GM21360 (cell line): ENCODE measurements around the gene CPTP.

Experiments
- ATAC-seq: cut with Tn5 transposase; IDR thresholded peaks from one replicate; pipeline ENCODE4 v1.9.1; 2021; ENCODE audit warnings: mild to moderate bottlenecking, moderate library complexity; ENCODE audit not compliant: unreplicated experiment

Gene CPTP

DNA sequence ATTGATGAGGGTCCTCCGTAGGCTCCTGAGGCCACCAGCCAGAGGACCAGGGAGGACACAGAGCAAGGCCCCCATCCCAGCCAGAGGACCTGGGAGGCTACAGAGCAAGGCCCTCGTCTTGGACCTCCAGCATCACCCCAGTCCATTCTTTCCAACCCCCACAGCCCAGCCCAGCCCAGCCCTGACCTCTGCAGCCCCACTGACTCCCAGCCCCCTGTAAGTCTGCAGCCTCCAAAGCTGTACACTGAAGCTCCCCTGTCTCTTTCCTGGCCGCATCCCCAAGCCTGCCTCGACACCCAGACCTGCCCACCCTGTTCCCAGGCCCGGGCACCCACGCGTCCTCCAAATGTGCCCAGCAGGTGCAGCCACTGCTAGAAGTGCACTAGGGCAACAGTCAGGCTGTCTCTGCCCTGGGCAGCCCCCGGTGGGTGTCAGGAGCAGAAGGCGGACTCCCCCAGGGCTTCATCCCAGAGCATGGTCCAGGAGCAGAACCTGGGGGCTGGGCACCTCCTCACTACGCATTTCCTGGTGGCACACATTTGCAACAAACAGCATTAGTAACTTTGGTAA lies 22.5 kb downstream of the CPTP start:
- no peak for ATAC-seq

DNA sequence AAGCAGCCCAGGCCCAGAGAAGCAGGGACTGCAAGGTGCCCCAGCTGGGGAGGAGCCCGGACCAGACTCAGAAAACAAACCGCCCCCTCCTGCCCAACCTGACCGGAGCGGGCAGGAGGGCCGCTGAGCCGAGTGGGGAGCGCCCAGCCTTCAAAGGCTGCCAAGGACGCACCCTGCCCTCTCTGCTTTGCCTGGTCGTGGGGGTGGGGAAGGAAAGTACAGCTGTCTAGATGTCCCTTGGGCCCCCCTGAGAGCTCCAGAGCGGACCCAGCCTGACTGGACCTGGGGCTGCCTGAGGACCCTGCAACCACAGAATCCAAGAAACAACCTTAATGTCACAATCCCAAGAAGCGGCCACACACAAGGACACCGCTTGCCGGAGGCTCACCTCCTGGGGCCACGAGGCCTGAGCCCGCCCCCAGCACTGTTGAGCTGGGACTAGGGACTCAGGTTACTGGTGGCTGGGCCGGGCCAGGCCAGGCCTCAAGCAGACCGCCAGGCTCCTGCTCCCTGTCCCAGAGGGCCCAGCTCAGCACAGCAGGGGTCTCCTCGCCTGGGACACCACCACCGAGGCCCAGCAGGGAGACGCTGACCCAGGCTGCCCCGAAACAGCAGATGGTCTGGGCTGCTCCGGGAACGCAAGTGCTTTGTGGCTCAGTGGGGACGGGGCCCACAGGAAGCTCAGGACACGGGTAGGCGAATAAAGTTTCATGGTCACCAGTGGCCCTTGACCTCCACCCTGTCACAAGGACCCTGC lies 23.2 kb downstream of the CPTP start:
- no peak for ATAC-seq

DNA sequence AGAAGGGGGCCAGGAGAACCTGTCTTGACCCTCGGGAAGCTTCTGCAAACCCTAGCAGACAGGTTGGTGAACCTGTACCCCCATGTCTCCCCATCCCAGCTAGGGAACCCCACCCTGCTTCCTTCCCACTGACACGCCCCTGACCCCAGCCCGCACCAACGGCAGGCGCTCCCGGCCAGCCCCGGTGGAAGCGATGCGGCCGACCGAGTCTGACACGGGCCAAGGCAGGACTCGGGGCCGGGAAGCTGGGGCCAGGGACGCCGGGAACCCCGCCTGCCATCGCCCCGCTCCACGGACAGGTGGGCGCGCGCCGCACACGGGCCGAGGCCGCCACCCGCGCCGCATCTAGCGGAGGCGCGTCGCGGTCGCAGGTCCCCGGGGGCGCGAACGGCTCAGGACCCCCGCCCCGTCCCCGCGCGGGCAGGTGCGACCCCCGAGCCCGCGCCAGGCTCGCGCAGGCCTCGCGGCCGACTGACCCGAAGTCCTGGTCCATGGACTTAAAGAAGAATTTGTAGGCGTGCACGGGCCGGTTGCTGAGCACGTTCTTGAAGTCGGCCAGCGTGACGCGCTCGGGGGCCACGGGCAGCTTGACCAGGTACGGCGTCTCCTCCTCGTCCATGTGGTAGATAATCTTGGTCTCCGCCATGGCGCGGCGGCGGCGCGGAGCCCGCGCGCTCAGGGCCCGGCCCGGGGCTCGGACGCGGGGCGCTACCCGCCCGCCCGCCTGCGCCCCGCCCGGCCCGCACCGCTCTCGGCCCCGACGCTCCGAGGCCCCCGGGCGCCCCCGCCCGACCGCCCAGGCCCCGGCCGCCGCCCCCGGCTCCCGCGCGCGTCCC lies 24.0 kb downstream of the CPTP start:
- peak; percentile 23 for ATAC-seq

DNA sequence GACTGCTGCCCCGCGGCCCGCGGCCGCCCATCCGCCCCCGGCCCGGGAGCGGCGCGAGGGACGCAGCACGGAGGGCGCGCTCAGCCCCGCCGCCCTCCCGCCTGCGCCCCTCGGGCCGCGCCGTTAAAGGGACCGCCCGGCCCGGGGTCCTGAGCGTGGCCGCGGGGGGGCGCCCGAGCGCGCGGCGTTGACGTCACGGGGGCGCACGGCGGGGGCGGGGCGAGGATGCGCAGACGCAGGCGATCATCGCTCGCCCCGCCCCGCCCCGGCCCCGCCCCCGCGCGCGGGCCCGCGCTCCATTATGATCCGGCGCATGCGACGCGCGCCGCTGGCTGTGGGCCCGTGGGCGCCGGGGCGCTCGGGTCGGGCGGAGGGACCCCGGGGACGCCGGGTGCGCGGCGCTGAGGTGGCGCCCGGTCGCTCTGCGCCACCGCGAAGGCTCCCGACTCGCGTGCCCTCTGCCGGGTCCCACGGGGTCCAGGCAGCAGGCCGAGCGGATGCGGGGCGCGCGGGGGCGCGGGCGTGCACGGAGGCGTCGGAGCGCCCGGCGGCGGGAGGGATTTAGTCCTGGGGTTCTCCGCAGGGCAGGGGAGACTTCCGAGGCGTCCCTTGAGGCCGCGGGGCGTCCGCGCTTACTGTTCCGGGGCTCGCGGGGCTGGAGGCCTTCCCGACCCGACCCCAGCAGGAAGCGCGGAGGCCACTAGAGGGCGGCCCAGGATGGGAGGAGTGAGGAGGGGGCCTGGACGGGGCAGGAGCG lies 24.8 kb downstream of the CPTP start, which contains the start of gene DVL1:
Gene DVL1 (minus strand): TSS at position 163 of the 757 bp plus-strand sequence. CDS start 353 bp downstream, outside the sequence.
- peak; percentile 51 for ATAC-seq

DNA sequence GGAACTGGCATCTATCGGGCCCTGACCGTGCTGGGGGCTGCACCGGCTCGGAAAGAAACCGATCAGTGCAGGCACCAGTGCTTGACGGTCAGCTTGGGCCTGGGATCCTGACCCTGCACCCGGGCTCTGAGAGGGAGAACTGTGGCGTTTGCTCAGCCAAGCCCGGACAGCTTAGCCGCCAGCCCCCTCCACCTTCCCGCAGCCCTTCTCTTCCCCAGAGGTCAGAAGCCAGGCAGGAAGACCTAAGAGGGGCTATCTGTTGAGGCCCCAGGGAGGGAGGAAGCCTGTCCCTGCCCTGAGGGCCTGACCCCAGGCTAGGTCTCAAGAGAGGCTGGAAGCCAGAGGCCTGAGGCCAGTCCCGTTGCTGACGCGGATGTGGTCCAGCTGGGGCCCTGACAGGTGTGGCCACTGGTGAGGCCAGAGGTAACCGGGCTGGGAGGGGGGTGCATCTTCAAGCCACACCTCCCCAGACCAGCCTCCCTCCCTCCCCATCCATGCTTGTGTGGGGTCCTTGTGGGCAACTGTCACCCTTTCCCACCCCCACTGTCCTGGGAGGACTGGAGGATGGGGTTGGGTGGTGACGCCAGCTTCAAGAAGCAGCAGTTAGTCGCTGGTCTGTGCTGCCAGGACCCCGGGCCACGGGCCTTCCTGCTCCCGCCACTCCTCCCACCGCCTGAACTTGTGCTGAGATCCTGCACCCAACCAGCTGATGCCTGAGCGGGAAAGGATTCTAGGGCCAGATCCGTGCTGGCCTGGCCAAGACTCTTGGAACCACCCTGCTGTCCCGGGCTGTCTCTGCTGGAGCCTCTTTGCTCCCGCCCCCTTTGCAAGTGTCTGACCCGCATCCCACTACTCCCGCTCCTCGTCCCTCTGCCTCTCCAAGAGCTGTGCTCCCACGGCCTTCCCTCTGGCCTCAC lies 27.2 kb downstream of the CPTP start:
- no peak for ATAC-seq

DNA sequence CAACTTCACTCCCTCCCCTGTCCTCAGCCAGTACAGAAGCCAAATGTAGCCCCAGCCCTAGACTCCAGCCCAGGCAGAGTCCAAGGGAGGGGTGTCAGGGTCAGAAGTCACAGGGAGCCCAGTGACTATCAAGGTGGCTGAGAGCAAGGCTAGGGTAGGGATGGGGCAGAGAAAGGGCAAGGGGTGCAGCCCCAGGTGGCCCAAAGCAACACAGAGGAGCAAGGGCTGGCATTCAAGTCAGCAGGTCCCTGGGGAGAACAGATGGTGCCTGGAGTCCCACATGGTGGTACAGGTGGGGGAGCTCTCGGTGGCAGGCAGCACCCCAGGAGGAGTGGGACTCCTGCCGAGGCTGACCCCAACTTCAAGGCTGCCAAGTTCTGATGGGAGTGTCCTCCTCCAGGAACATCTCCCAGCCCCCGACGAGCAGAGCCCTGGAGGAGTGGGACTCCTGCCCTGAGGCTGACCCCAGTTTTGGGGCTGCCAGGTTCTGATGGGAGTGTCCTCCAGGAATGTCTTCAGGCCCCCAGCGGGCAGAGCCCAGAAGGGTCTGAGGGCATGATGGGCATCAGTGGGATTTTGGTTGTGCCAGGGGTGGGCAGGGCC lies 28.3 kb downstream of the CPTP start:
- no peak for ATAC-seq

DNA sequence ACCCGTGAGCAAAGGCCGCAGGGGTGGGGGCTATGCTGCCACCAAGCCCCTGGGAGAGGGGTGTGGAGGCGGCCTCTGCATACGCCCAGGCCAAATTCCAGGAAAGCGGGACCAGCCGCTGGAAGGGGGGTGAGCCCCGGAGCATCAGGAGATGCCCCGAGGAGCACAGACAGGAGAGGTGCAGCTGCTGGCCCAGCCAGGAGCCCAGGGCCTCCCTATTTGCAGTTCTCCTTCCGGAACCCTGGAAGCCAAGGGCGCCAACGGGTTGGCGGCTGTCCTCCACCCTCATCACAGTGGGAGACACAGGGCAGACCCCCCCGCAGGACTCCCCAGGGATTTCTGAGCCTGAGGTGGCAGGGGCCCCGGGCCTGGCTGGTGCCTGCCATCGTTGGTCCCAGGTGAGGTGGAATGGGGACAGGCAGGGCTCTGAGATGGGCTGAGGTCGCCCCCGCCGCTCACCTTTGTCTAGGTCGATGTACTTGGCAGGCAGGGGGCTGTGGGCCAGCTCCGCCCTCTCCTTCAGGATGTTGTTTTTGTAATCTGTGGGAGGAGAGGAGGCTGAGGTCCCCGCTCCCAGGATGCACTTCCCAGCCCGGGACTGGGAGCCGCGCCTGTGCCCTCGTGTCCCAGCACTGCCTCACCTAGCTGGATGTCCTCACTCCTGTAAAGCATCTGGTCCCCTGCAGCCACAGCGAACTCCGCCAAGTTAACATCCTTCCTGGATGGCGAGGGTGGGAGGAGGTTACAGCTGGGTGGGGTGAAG lies 29.0 kb downstream of the CPTP start:
- no peak for ATAC-seq

DNA sequence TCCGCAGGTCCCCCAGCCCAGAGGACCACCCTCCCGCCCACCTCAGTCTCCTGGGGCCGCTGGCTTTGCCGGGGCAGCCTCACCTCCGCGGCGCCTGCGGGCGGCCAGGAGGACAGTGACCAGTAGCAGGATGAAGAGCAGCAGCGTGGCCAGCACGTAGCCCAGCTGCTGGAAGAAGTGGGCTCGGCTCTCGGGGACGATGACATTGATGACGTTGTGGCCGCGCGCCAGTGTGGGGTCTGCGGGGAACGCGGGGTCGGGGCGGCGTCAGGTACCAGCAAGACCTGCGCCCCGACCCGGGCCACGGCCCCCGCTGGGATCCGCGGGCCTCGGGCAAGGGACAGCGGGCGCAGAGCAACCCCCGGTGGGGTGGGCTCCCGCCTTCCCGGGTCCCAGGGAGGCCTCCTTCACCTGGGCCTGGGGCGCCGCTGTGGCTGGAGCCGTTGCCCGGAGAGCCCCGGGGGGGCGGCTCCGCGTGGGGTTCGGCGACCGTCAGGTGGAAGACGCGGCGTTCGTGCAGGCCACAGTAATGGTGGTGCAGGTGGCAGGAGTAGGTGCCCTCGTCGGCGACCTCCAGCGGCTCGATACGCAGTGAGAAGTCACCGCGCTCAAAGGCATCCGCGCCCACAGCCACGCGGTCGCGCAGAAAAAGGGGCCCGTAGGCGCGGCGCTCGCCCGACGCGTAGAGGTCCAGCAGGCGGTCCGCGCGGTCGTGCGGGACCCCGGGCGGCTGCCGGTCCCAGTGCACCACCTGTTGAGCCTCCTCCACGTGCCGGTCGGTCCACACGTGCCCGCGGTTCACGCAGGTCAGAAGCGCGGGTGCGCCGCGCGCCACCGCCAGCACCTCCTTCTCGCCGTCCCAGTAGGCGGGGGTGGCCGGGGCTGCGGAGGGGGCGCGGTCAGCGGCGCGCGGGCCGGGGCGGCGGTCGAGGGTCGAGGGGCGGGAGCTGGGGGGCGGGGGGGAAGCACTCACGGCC lies 30.0 kb downstream of the CPTP start:
- no peak for ATAC-seq

DNA sequence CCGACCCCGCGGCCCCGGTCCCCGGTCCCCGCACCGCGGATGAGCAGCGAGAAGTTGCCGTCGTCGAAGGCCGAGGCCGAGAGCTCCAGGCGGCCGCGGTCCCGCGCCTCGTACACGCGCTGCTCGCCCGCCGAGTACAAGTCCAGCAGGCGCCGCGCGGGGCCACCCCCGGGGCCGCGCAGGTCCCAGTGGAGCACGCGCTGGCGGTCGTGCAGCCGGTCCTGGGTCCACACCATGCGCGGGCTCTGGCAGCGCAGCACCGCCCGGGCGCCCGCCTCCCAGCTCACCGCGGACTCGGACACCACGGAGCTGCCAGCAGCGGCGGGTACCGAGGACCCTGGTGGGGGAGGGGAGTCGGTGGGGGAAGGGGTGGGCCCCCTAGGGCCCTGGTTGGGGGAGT lies 30.8 kb downstream of the CPTP start:
- ATAC-seq: no peak

DNA sequence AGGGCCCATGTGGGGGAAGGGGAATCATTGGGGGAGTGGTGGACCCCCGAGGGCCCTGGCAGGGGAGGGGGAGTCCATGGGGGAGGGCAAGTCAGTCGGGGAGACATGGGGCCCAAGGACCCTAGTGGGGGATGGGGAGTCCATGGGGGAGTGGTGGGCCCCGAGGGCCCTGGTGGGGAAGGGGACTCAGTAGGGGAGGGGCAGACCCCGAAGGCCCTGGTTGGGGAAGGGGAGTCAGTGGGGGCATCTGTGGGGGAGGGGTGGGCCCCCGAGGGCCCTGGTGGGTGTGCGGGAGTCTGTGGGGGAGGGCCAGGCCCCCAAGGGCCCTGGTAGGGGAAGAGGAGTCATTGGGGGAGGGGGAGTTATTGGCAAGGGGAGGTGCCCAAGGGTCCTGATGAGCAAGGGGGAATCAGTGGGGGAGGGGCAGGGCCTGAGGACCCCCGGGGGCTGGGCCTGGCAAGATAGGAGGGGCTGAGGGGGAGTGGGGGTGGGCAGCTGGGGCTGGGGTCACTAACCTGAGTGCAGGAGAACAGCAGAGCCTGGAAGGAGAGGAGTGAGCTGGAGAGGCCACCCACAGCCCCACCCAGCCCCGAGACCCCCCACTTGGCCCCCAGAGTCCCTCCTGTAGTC lies 31.7 kb downstream of the CPTP start:
- ATAC-seq: no peak

DNA sequence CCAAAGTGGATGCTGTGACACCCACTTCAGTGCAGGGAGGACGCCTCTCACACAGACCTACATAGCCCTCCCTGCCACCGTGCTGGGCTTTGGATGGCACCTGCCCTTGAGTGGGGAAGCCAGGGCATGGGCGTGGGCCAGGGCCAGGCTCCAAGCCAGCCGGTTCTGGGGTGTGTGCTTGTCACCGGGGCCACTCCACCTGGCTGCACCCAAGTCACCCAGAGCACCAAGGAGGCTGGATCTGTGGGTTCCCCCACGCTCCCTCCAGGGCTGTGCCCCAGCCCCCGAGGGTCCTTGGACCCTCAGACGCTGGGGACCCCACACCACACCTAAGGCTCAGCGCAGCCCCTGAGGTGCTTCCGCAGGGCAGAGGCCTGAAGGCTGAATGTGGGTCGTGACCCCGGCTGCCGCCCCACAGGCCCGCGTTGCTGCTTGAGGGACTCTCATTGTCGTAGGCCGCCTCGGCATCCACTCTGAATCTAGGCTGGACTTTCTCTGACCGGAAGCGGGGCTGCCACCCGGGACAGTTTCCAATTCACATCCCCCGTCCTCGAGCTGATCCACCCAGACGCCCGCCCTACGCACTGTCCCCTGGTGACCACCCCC lies 32.3 kb downstream of the CPTP start:
- ATAC-seq: no peak

DNA sequence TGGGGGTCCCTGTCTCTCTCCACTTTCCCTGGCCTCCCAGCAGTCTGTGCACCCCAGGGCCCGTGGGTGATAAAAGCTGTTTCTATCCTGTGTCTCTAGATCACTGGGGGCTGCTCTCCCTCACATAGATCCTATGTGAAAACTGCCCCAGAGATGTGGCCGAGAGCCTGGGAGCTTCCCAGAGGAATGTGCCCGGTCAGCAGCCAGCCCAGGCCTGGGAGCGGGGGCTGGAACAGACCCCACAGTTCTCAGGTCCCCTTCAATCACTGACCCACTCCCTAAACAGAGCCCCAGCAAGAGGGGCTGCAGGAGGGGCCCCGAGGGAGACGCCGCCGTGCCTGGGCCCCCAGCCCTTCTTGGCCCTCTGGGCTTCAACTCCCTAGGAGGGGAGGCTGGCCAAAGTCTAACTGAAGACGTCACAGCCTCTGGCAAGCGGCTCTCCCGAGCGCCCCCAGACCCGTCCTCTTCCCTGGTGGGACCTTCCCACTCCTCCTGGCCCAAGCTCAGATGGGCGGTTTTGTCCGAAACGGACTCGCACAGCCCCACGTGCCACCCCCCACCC lies 33.4 kb downstream of the CPTP start:
- no peak for ATAC-seq

DNA sequence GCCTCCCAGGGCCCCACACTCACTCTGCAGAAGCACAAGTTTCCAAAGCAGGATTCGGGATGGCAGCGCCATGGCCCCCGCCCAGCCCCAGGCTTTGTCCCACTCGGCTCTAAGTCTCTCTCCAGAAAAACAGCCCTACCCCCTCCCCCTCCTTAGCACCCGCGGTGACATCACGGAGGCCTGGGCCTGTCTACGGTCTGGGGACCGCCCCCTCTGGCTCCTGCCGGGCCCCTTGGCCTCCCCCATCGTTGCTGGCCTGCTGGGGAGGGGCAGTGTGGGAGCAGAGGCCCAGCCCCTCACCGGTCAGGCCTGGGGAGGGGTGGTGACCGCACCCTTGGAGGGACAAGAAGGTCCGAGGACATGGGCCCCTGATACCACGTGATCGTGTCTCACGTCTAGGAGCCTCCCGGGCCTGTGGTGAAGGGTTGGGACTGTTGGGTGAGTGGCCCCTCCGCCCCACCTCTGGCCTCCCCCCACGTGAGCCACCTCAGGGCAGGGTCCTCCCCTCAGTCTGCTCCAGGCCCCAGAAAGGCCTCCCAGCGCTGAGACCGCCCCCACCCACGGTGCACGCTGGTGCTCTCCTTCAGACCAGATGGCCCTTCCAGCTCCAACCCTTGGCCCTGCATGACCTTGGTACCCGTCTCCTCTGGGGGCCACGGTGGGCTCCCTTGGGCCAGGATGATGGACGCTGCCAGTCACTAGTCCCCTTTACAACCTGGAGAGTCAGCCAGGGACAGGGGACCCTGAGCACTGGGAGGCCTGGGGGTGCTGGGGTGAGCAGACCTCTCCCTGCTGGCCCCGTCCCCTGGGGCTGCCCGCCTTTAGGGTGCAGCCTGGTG lies 34.0 kb downstream of the CPTP start, which contains the start of gene MXRA8:
Gene MXRA8 (minus strand): TSS at position 123 of the 839 bp plus-strand sequence. CDS start 51 bp downstream, at position 72.
- ATAC-seq: no peak

DNA sequence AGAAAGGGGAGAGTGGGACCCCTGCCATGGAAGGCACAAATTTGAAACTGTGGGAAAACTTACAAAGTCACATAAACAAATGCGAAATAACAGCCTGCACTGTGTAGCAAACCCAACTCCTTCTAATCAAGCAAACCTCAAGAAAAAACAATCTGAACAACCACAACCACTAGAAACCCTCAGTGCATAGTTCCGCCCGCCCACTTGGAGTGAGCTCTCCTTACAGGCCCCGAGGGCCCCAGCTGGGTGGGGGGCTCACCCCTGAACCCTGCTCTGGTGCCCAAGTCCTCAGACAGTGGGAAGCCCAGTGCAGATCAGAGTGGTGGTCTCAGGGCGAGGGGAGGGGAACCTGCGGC lies 34.7 kb downstream of the CPTP start:
- ATAC-seq: no peak

DNA sequence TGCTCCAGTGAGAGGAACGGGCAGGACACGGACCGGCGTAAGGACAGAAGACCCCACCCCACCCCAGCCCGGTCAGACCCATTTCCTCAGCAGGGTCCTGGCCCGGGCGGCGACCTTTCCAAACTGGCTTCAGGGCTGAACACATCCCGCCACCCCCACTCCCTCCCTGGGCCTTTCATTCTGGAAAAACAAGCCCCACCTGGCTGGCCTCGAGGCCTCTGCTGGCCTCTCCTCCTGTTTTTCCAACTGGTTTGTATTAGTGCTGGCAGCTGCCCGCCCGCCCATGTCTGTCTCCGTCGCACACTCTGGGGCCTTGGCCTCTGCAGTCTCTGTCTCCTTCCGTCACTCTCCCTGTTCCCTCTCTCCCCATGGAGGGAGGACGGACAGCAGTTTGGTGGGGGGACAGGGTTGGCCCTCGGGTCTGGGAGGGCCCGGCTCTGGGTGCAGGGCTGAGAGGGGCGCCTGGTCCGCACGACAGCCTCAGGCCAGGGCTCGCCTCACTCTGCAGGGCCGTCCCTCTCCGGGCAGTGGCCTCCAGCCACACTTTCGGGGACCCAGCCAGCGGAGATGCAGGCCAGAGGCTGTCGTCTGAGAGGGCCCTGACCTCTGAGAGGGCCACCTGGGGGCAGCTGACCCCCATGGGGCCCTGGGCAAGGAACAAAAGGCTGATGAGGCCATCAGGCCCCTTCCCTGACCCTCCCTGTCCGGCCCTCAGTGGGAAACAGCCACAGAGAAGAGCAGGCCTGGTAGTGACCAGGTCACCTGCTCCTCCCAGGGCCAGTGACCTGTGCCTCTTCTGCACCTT lies 35.3 kb downstream of the CPTP start:
- no peak for ATAC-seq
